Neural cell (in vitro differentiated cells): ENCODE measurements around the gene TMEM117. TPM values are rescaled to one million over a fixed set of nuclear protein-coding genes. Genes with fewer than 3 reads are reported as not detected.

Source experiments
- H2AFZ ChIP-seq: fragments of 200-600, 300-800 bp; sonication (generic), shearing (Covaris generic); 2 replicates; pipeline ENCODE4 v1.6.0; 2014; ENCODE audit warnings: low read depth, mild to moderate bottlenecking, antibody characterized with exemption, low read length, moderate library complexity
- H3F3A ChIP-seq: fragments of 200-600 bp; shearing (Covaris generic); 2 replicates; pipeline ENCODE4 v1.6.1; 2016; ENCODE audit warnings: mild to moderate bottlenecking, moderate library complexity, mixed read lengths, antibody characterized with exemption, low read length; ENCODE audit not compliant: insufficient read depth, poor library complexity, severe bottlenecking
- H3K27ac ChIP-seq: fragments of 200-600, 300-800 bp; sonication (generic), shearing (Covaris generic); 2 replicates; pipeline ENCODE4 v1.5.1; 2014; ENCODE audit warnings: mild to moderate bottlenecking, low read length, moderate library complexity
- H3K27me3 ChIP-seq: fragments of 300-800, 200-600 bp; sonication (generic), shearing (Covaris generic); 2 replicates; pipeline ENCODE4 v1.6.0; 2014; ENCODE audit warnings: mild to moderate bottlenecking, low read depth, low read length, moderate library complexity; ENCODE audit not compliant: insufficient read depth
- H3K36me3 ChIP-seq: fragments of 300-800, 200-600 bp; sonication (generic), shearing (Covaris generic); 2 replicates; pipeline ENCODE4 v1.5.1; 2014; ENCODE audit warnings: mild to moderate bottlenecking, antibody characterized with exemption, low read length, moderate library complexity; ENCODE audit not compliant: insufficient read depth
- H3K4me2 ChIP-seq: fragments of 300-800, 200-600 bp; sonication (generic), shearing (Covaris generic); 2 replicates; pipeline ENCODE4 v1.6.0; 2014; ENCODE audit warnings: mild to moderate bottlenecking, low read length
- H3K4me3 ChIP-seq: fragments of 300-800, 200-600 bp; sonication (generic), shearing (Covaris generic); 2 replicates; pipeline ENCODE4 v1.5.1; 2014; ENCODE audit warnings: mild to moderate bottlenecking, low read length, moderate library complexity
- H3K79me2 ChIP-seq: fragments of 200-600 bp; shearing (Covaris generic); replicated peaks from 2 replicates; pipeline ENCODE4 v1.6.0; 2014; ENCODE audit warnings: mild to moderate bottlenecking, low read length, moderate library complexity; ENCODE audit not compliant: insufficient read depth
- H3K9ac ChIP-seq: fragments of 300-800, 200-600 bp; sonication (generic), shearing (Covaris generic); 2 replicates; pipeline ENCODE4 v1.6.1; 2016; ENCODE audit warnings: mild to moderate bottlenecking, low read length, mixed read lengths
- H3K9me2 ChIP-seq: fragments of 200-600 bp; shearing (Covaris generic); 2 replicates; pipeline ENCODE4 v1.6.1; 2016; ENCODE audit warnings: mild to moderate bottlenecking, low read length, mixed read lengths; ENCODE audit not compliant: insufficient read depth
- H3K9me3 ChIP-seq: fragments of 200-600, 300-800 bp; sonication (generic), shearing (Covaris generic); 2 replicates; pipeline ENCODE4 v1.6.1; 2016; ENCODE audit warnings: mild to moderate bottlenecking, mixed run types, low read length, moderate library complexity, mixed read lengths
- H4K20me1 ChIP-seq: fragments of 200-600 bp; shearing (Covaris generic); 2 replicates; pipeline ENCODE4 v1.6.1; 2016; ENCODE audit warnings: mild to moderate bottlenecking, mixed run types; ENCODE audit not compliant: insufficient read depth
- CTCF ChIP-seq: fragments of 450-650 bp; IDR thresholded peaks from 2 replicates; pipeline ENCODE4 v1.5.1; 2014; ENCODE audit warnings: antibody characterized with exemption, mild to moderate bottlenecking, moderate library complexity; ENCODE audit not compliant: poor library complexity, severe bottlenecking
- EZH2 ChIP-seq: fragments of 200-600, 300-800 bp; shearing (Covaris generic), sonication (generic); IDR thresholded peaks from 2 replicates; pipeline ENCODE4 v1.6.1; 2014; ENCODE audit warnings: antibody characterized with exemption, low read length, borderline replicate concordance, mild to moderate bottlenecking; ENCODE audit not compliant: insufficient read depth, poor library complexity, severe bottlenecking
- RAD21 ChIP-seq: fragments of 450-650 bp; conservative IDR thresholded peaks from 2 replicates; pipeline ENCODE4 v1.6.1; 2014; ENCODE audit warnings: antibody characterized with exemption, mild to moderate bottlenecking, moderate library complexity
- REST ChIP-seq: IDR thresholded peaks from 2 replicates; pipeline ENCODE4 v1.6.1; 2012; ENCODE audit warnings: borderline replicate concordance
- SMC3 ChIP-seq: fragments of 450-650 bp; conservative IDR thresholded peaks from 2 replicates; pipeline ENCODE4 v1.6.1; 2014; ENCODE audit warnings: antibody characterized with exemption, mild to moderate bottlenecking, moderate library complexity; ENCODE audit not compliant: poor library complexity
- TAF1 ChIP-seq: IDR thresholded peaks from 2 replicates; pipeline ENCODE4 v1.6.1; 2012; ENCODE audit warnings: low read depth
- polyA plus RNA-seq: library from polyadenylated mRNA; depleted of rRNA; stranded (reverse); fragments of >200 nt; gene quantifications from 2 replicates; pipeline ENCODE4 v1.2.3, GENCODE V29; 2014

TMEM117 gene
- polyA plus RNA-seq, 1 donor from 2014 or later, result 5.3 TPM

- no peak overlapping the region for H3K4me3 ChIP-seq
- H3K4me2 ChIP-seq, result no peak overlapping the region
- no peaks in the 10 kb centered on the region for H3K79me2 ChIP-seq
- H3K36me3 ChIP-seq, result no peaks in the 10 kb centered on the region
- H3F3A ChIP-seq, result no peaks in the 10 kb centered on the region
- no peak overlapping the region for H2AFZ ChIP-seq
- H3K9ac ChIP-seq, result no peak overlapping the region
- no peaks in the 10 kb centered on the region for H3K27me3 ChIP-seq
- H4K20me1 ChIP-seq, result no peaks in the 10 kb centered on the region
- no peaks in the 10 kb centered on the region for H3K9me2 ChIP-seq
- no peaks in the 10 kb centered on the region for H3K9me3 ChIP-seq
- no peak overlapping the region for H3K27ac ChIP-seq
- TF ChIP-seq CTCF (no peak), RAD21 (no peak), SMC3 (no peak)
These were observed 381.4 kb downstream of the TMEM117 start for GRCh38 chr12:44217146-44217883.

DNA sequence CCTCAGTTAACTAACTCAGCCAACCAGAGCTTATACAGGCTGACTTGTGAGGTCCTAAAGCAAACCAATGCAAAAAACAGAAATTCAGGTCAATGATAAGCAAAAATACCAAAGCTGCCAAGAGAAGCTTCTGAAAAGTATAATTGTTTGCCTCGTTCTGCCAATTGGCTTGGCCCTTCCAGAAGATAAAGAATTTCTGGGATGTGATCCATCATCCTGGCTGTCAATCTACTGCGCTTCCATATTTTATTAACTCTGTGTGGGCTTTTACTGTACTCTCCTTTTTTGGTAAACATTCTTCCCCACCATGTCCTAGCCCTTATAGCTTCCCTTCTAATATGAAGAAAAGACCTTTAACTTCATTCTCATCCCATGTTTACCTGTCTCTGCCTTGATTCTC lies 387.9 kb downstream of the TMEM117 start:
- TF ChIP-seq SMC3, result no peak
- no peak overlapping the region for H3K4me3 ChIP-seq
- no peak overlapping the region for H3K27ac ChIP-seq
- no peaks in the 10 kb centered on the region for H4K20me1 ChIP-seq
- no peaks in the 10 kb centered on the region for H3K79me2 ChIP-seq
- H2AFZ ChIP-seq, result no peak overlapping the region
- no peak overlapping the region for H3K4me2 ChIP-seq
- H3K36me3 ChIP-seq, result no peaks in the 10 kb centered on the region
- no peaks in the 10 kb centered on the region for H3K27me3 ChIP-seq
- H3K9ac ChIP-seq, result no peak overlapping the region
- H3F3A ChIP-seq, result no peaks in the 10 kb centered on the region
- H3K9me3 ChIP-seq, result no peaks in the 10 kb centered on the region
- no peaks in the 10 kb centered on the region for H3K9me2 ChIP-seq

DNA sequence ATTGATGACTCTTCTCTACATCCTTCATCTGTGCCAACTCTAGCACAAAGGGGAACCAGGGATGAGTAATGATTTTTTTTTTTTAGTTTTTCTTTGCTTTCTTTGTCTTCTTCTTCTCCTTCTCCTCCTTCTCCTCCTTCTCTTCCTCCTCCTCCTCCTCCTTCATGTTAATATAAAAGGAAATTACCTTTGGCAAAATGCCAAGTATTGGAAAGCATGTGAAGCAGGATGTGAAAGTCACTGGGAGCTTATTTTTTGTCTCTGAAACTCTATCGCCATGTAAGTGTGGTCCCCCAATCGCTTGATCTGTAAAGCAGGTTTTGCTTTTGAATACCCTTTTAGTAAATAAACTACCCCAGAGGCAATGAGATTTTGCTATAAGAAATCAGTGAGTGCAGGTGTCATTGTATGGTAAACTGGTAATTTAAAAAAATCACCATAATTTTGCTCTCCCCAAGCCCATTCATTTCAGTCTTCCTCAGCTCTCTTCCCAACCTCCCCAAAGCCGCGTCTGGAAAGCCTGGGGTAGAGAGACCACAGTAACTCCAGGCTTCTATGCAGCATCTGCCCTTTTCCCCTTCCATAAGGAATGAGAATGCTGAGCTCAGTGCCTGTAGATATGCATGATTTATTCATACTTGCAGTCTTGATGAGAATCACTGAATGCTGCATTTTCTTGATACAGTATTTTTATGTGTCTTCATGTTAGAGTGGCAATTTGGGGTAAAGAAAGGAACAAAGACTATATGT lies 388.7 kb downstream of the TMEM117 start:
- H3K36me3 ChIP-seq, result no peaks in the 10 kb centered on the region
- H3K9ac ChIP-seq, result no peak overlapping the region
- H4K20me1 ChIP-seq, result no peaks in the 10 kb centered on the region
- H3K27me3 ChIP-seq, result no peaks in the 10 kb centered on the region
- no peak overlapping the region for H3K4me3 ChIP-seq
- no peaks in the 10 kb centered on the region for H3F3A ChIP-seq
- H3K4me2 ChIP-seq, result no peak overlapping the region
- TF ChIP-seq RAD21 (no peak), SMC3 (no peak), TAF1 (no peak)
- H3K79me2 ChIP-seq, result no peaks in the 10 kb centered on the region
- no peaks in the 10 kb centered on the region for H3K9me3 ChIP-seq
- no peaks in the 10 kb centered on the region for H3K9me2 ChIP-seq
- H3K27ac ChIP-seq, result no peak overlapping the region
- H2AFZ ChIP-seq, result no peak overlapping the region

DNA sequence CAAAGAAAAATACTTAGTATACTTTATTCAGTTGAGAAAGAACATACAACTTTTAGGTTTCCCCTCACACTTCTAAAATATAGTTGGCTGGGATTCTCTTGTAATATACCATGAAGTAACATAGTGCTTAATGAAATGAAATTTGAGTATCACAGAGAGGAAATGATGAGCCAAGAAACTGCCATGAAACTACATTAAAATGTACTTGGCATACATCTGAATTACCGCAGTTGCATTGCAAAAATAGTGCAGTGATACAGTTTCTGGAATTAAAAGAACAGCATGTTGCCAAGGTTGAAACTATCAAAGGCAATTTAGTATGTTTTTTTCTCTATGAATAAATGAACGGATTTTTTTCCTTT lies 389.2 kb downstream of the TMEM117 start:
- TF ChIP-seq TAF1, result no peak
- TF ChIP-seq EZH2, result no peak
- TF ChIP-seq REST, result no peak
- H3K4me2 ChIP-seq, result no peak overlapping the region
- no peaks in the 10 kb centered on the region for H4K20me1 ChIP-seq
- H3K27ac ChIP-seq, result no peak overlapping the region
- no peaks in the 10 kb centered on the region for H3K27me3 ChIP-seq
- H3K9ac ChIP-seq, result no peak overlapping the region
- H3K4me3 ChIP-seq, result no peak overlapping the region
- H3F3A ChIP-seq, result no peaks in the 10 kb centered on the region
- no peak overlapping the region for H2AFZ ChIP-seq
- H3K79me2 ChIP-seq, result no peaks in the 10 kb centered on the region
- H3K36me3 ChIP-seq, result no peaks in the 10 kb centered on the region
- H3K9me2 ChIP-seq, result no peaks in the 10 kb centered on the region
- H3K9me3 ChIP-seq, result no peaks in the 10 kb centered on the region
